HG02938 (cell line): Measurements from ENCODE around the gene OR4N2.
"Not testable (repeated sequence)": the region's sequence is repeated elsewhere in the genome, so short reads cannot be mapped to it uniquely, and the experiment has no call there.

ENCODE experiments used
- ATAC-seq: cut with Tn5 transposase; IDR thresholded peaks from one replicate; pipeline ENCODE4 v1.9.1; 2021; ENCODE audit warnings: mild to moderate bottlenecking, moderate library complexity; ENCODE audit not compliant: unreplicated experiment

The OR4N2 gene, protein sequence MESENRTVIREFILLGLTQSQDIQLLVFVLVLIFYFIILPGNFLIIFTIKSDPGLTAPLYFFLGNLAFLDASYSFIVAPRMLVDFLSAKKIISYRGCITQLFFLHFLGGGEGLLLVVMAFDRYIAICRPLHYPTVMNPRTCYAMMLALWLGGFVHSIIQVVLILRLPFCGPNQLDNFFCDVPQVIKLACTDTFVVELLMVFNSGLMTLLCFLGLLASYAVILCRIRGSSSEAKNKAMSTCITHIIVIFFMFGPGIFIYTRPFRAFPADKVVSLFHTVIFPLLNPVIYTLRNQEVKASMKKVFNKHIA

DNA sequence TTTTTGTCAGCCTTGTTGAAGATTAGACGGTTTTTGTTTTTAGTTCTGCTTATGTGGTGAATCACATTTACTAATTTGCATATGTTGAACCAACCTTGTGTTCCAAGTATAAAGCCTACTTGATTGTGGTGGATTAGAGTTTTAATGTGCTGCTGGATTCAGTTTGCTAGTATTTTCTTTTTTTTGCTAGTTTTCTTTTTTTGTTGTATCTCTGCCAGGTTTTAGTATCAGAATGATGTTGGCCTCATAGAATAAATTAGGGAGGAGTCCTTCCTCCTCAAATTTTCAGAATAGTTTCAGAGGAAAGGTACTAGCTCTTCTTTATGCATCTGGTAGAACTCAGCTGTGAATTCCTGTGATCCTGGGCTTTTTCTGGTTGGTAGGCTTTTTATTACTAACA, at the start of gene OR4N2:
TSS of gene OR4N2 (plus strand) at position 301 of the 400 bp plus-strand sequence. CDS start 23,679 bp downstream, outside the sequence.
- not testable (repeated sequence) for ATAC-seq

DNA sequence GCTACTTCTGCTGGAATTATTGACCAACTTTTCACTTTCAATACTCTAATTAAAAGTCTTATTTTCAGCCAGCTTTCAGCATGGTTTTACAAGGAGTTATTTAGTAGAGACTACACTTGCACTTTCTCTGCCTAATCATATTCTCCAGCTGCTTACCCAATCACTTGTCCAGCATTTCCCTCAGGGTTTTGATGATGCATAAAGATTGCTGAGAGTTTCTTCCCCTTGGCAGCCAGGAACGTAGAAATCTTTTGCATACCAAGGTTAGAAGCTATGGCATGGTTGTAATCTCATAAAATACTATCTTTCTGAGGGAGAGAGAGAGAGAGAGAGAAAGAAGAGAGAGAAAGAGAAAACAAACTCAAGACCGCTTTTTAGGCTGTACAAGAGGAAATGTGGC, 49.4 kb upstream of the OR4N2 start:
- no peak for ATAC-seq

DNA sequence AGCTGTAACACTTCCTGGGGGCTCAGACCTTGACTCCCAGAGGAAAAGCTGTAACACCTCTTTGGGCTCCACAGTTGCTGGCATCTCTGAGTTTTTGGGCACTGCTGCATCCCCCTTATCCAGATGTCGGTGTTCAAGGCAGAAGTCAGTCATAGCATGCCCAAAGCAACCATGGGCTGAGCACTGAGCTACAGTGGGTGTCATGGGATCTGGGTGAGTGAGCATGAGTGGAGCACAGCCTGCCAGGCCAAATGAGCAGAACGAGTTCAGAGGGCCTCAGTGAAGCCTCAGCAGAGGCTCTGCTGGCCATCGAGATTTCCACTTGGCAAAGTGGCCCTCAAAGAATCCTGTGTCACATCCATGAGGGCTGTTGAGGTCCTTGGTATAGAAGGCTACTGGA, 32.1 kb upstream of the OR4N2 start:
- ATAC-seq = not testable (repeated sequence)

DNA sequence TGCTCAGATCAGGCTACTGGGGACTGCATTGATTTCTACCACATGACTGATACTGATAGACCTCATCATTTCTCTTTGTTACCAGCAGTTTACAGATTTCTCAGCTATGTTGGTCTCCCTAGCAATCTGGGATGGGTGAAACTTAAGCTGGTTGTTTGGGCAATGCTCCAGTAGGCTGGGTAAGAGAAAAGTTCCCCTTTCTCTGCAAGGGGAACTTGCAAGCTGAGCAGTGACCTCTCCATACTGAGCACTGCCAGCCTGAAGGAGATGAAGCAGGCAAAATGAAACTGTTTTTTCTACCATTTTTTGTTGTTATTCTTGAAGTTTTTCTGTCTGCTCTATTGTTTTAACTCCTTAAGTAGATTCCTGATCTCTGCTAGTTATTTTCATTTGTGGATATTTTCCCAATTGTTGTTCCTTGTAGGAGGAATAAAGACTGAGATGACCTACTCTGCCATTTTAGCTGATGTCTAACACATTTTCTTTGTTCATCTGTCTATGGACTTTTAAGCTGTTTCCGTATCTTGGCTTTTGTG, 31.6 kb upstream of the OR4N2 start:
- no peak for ATAC-seq

DNA sequence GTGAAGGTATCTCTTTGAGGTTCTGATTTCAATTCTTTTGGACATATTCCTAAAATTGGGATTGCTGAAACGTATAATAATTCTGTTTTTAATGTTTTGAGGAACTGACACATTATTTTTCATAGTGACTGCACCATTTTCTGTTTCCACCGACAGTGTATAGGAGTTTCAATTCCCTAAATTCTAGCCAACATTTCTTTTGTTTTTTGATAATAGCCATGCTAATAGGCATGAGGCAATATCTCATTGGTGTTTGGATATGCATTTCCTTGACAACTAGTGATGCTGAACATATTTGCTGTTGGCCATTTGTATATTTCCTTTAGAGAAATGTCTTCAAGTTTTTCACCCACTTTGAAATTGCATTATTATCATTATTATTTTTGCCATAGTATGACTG, 31.1 kb upstream of the OR4N2 start:
- not testable (repeated sequence) for ATAC-seq

DNA sequence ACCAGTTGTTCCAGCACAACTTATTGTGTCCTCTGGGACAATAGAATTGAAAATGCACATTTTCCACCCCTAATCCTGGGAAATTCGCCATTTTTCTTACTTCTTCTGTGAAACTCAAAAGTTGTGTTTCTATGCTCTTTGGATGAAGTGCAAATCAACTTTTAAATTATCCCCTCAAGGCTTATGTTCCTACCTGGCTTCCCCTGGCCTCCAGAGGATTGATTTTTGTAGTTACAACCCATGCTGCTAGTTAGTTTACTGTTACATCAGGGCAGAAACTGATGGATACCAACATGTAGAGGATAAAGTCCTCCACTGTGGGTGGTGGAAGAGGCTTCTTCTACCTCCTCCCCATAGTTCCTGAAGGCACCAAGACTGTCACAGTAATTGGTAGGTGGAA, 30.4 kb upstream of the OR4N2 start, which contains the start of gene OR4M1:
TSS of gene OR4M1 (plus strand) at position 301 of the 400 bp plus-strand sequence. CDS start 6,819 bp downstream, outside the sequence.
- ATAC-seq = not testable (repeated sequence)

DNA sequence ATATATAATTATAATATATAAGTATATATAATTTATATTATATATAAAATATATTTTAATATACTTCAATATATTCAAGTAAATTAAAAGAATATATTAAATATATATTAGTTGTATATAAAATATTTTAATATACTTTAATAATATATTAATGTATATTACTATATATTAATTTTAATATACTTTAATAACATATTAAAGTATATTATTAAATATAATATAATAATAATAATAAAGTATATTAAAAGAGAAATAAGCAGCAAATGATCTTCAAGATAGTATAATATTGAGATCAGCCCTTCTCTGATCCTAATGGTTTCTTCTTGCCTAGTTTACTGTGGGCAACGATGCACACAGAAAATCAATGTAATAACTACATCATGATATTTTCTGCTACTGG, 28.0 kb upstream of the OR4N2 start:
- ATAC-seq = no peak

DNA sequence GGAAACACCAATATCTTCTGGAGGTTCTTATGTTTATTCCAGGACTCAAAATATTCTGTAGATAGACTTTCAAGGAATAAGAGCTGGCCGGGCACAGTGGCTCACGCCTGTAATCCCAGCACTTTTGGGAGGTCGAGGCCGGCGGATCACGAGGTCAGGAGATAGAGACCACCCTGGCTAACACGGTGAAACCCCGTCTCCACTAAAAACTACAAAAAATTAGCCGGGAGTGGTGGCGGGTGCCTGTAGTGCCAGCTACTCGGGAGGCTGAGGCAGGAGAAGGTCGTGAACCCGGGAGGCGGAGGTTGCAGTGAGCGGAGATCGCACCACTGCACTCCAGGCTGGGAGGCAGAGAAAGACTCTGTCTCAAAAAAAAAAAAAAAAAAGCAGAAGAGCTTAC, 17.7 kb upstream of the OR4N2 start:
- not testable (repeated sequence) for ATAC-seq

DNA sequence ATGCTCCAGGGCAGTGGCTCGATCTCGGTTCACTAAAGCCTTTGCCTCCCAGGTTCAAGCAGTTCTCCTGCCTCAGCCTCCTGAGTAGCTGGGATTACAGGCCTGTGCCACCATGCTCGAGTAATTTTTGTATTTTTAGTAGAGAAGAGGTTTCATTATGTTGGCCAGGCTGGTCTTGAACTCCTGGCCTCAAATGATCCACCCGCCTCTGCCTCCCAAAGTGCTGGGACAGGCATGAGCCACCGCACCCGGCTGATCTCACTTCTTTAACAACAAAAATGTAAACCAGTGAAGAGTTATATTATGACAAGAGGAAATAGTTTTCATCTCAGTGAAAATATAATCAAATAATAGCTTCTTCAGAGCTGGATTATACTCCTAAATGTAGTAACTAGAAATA, 16.3 kb upstream of the OR4N2 start:
- not testable (repeated sequence) for ATAC-seq

DNA sequence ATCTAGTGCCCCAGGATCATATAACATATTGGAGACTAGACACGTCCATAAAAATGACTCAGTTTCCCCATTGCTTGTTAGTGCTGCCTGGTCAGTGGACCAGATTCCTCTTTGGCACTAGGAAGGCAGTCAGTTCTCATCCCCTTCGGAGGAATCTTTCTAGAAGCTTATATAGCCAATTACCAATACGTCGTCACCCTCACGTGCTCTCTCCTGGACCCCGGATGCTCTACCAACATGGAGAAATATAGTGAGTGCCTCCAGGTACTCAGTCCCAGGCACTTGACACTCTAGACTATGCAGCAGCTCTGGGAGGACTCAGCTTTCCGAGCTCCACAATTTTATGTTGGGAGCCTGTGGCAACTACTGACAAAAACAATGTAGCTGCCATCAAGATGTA, 15.4 kb upstream of the OR4N2 start:
- not testable (repeated sequence) for ATAC-seq

DNA sequence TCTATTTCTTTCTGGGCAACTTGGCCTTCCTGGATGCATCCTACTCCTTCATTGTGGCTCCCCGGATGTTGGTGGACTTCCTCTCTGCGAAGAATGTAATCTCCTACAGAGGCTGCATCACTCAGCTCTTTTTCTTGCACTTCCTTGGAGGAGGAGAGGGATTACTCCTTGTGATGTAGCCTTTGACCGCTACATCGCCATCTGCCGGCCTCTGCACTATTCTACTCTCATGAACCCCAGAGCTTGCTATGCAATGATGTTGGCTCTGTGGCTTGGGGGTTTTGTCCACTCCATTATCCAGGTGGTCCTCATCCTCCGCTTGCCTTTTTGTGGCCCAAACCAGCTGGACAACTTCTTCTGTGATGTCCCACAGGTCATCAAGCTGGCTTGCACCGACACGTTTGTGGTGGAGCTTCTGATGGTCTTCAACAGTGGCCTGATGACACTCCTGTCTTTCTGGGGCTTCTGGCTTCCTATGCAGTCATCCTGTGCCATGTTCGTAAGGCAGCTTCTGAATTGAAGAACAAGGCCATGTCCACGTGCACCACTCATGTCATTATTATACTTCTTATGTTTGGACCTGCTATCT, 7.0 kb upstream of the OR4N2 start:
- ATAC-seq = not testable (repeated sequence)

DNA sequence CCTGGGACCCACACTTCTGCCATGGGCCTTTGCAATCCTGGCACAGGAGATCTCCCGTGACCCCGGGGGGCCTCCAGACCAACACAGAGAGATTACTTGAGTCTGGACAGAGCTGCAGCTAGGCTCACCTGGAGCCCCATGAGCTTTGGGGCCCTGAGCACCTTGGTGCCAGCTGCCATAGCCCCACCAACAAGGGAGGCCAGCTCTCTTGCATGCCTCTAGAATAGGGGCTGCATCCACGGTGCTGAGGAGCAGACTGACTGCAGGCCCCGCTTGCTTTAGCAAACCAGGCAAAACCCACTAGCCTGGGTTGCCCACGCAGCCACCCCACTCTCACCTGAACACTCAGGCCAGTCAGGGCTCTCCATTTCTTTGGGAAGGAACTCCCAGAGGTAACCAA, 3.7 kb upstream of the OR4N2 start:
- ATAC-seq = no peak

DNA sequence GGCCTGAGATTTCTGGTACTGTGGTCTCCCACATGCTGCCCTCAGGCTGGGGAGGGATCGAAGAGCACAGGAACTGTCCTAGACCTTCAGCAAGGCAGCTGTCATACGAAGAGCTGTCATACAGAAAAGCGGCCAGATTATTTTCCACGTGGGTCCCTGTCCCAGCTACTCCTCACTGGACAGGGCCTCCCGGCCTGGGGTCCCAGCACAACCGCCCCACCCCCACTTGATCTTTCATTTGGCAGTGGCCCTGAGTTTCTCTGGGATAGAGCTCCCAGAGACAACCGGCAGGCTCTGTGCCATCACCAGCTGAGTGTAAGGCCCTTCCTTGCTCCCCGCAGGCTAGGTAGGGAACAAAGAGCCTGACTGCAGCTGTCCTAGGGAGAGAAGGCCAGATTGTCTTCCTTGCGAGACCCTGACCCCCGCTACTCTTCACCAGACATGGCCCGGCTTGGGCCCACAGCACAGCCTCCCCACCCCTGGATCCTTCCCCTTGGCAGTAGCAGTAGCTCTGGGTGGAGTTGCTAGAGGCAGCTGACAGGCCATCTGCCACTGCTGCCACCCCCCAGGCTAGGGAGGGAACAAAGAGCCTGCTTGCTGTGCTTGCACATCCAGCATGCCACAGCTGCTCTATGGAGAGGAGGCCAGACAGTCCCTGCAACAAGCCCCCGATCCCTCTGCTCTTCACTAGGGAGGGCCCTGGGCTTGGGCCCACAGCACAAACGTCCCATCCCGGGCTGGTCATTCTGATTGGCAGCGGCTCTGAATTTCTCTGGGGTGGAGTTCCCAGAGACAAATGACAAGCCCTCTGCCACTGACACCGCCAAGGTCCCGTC, 3.1 kb upstream of the OR4N2 start:
- ATAC-seq = no peak

DNA sequence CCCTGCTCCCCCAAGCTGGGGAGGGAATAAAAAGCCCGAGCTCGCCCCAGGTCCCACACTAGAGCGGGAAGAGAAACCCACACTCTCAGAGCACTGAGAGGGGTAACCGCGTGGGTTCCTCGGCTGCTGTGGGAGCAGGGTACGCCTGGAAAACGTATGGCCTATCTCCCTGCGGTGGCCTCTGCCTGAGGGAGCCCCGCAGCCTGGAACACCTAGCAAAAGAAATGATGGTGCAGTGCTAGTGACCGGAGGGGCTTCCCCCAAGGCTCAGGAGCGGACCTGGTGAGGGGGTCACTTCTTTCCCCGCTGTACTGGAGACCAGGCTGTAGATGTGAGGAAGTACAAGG, 2.5 kb upstream of the OR4N2 start:
- ATAC-seq = no peak

DNA sequence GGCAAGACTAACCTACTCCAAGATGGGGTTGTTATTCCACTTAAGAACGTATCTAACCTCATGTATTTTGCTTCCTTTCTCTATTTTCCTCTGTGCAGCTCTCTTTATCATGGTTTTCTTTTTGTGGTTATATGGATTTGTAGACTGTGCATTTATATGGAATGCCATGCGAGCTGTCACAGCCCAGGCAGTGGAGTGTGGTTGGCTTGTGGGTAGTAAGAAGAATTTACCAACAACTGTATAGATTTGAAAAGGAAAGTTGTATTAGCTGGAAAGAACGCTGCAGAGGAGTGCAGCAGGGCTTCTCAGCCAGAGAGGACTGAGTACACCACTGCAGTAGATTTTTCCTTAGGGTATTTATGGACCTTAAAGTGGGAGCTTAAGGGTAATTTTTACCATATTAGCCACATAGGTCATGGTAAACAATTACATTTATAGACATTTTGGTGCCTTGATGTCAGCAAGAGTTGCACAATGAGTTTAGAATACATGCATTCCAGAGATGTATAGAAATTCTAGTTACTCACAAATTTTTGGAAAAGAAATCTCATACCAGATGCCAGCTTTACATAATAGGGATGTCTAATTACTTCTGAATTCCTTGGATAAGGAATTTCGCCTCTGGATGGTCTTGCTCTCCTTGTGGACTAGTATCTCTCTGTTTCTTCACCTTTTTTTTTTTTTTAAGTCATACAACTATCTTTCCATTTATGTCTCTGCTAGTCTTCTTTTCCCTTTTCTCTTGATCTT, 9.8 kb downstream of the OR4N2 start:
- not testable (repeated sequence) for ATAC-seq

DNA sequence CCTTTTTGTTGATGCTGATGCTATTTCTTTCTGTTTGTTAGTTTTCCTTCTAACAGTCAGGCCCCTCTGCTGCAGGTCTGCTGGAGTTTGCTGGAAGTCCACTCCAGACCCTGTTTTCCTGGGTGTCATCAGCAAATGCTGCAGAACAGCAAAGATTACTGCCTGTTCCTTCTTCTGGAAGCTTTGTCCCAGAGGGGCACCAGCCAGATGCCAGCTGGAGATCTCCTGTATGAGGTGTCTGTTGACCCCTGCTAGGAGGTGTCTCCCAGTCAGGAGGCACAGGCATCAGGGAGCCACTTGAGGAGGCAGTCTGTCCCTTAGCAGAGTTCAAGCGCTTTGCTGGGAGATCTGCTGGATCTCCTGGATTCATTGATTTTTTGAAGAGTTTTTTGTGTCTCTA, 16.3 kb downstream of the OR4N2 start:
- ATAC-seq = not testable (repeated sequence)

DNA sequence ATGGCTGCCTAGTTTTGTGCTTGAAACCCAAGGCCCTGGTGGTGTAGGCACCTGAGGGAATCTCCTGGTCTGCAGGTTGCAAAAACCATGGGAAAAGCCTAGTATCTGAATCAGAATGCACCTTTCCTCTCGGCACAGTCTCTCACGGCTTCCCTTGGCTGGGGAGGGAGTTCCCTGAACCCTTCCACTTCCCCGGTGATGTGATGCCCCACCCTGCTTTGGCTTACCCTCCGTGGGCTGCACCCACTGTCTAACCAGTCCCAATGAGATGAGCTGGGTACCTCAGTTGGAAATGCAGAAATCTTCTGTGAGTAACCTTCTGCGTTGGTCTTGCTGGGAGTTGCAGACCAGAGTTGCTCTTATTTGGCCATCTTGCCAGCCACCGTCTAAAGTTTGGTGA, 17.4 kb downstream of the OR4N2 start:
- not testable (repeated sequence) for ATAC-seq

DNA sequence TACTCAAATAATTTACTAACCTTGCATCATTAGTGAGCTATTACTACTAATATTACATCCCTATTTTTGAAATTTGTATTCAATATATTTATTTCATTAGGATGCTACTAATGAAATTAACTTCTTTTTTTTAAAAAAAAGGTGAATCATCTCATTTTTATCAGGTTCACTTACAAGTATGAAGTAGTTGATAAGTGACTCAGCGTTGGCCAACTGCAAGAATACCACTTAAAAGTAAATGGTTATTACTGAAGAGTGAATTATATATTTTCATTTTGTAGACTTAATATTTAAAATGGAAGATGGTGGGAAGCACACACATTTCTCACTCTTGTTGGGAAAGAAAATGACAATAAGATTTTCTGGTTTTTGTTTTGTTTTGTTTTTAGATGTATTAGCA, 19.6 kb downstream of the OR4N2 start:
- no peak for ATAC-seq

DNA sequence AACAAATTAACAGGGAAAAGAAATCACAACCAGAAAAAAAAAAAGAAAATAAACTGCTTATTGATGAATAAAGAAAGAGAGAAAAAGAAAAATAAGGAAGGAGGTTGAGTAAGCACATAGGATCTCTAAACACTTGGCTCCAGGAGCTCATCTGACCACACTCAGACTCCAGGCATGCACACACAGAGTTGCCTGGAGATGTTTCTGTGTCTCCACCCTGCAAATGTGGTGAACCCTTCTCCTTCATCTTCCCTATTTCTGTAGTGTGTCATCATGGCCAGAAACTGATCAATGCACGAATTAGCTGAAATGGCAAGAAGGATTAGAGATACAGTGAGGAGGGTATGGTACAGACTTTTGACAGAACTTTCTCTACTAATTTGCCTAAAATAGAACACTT, 20.2 kb downstream of the OR4N2 start:
- no peak for ATAC-seq

DNA sequence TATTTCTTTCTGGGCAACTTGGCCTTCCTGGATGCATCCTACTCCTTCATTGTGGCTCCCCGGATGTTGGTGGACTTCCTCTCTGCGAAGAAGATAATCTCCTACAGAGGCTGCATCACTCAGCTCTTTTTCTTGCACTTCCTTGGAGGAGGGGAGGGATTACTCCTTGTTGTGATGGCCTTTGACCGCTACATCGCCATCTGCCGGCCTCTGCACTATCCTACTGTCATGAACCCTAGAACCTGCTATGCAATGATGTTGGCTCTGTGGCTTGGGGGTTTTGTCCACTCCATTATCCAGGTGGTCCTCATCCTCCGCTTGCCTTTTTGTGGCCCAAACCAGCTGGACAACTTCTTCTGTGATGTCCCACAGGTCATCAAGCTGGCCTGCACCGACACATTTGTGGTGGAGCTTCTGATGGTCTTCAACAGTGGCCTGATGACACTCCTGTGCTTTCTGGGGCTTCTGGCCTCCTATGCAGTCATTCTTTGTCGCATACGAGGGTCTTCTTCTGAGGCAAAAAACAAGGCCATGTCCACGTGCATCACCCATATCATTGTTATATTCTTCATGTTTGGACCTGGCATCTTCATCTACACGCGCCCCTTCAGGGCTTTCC, 24.2 kb downstream of the OR4N2 start:
- not testable (repeated sequence) for ATAC-seq
